HEK293 (cell line): Measurements from ENCODE around the gene PIGS.

Experiments
- CTCF ChIA-PET: fragments of 350-600 bp; formaldehyde crosslinking; extraction: SDS; loops from one replicate; lab custom pipeline; 2021; ENCODE audit warnings: antibody characterized with exemption; lab: Yijun Ruan, JAX
- POLR2A ChIA-PET: fragments of 300-600 bp; formaldehyde crosslinking; extraction: SDS; loops from one replicate; lab custom pipeline; 2020; ENCODE audit warnings: antibody characterized with exemption, inconsistent platforms; lab: Yijun Ruan, JAX
- H3K27ac ChIP-seq: fragments of 200-500 bp; sonication (Bioruptor generic); 2 replicates; pipeline ENCODE4 v1.5.1; 2014; ENCODE audit warnings: low read depth, low read length, control low read depth, inconsistent platforms; ENCODE audit errors: extremely low read depth
- H3K36me3 ChIP-seq, 2 experiments: fragments of 200-500 bp in 1 of 2; sonication (Bioruptor generic) in 1 of 2; 1 replicate in 1 of 2; 2 replicates in 1 of 2; pipeline ENCODE4 v1.5.1; 2014 to 2017; ENCODE audit warnings: inconsistent platforms in 2 of 2, low read length in 2 of 2; ENCODE audit not compliant: control insufficient read depth in 2 of 2, insufficient read depth in 1 of 2
- H3K4me1 ChIP-seq: fragments of 200-500 bp; sonication (Bioruptor generic); 2 replicates; pipeline ENCODE4 v1.5.1; 2014; ENCODE audit warnings: mild to moderate bottlenecking, low read length, inconsistent platforms; ENCODE audit not compliant: control insufficient read depth, insufficient read depth
- H3K4me3 ChIP-seq: 2 replicates; pipeline ENCODE4 v1.5.1; 2011; ENCODE audit warnings: low read depth, mild to moderate bottlenecking, control low read depth, low read length, moderate library complexity
- H3K9me3 ChIP-seq: fragments of 200-500 bp; sonication (Bioruptor generic); 2 replicates; pipeline ENCODE4 v1.5.1; 2014; ENCODE audit warnings: low read depth, low read length, inconsistent platforms; ENCODE audit not compliant: control insufficient read depth, insufficient read depth
- BCL11A ChIP-seq: fragments of 450-650 bp; formaldehyde crosslinking; IDR thresholded peaks from 2 replicates; pipeline ENCODE4 v1.5.1; 2016; ENCODE audit warnings: low read depth, missing biosample characterization, missing genetic modification characterization
- GLI4 ChIP-seq: fragments of 450-650 bp; formaldehyde crosslinking; IDR thresholded peaks from 2 replicates; pipeline ENCODE4 v1.5.1; 2016; ENCODE audit warnings: missing biosample characterization, missing genetic modification characterization
- MZF1 ChIP-seq: fragments of 450-650 bp; formaldehyde crosslinking; IDR thresholded peaks from 2 replicates; pipeline ENCODE4 v1.5.1; 2017; ENCODE audit warnings: missing biosample characterization, missing genetic modification characterization, borderline replicate concordance
- OSR2 ChIP-seq: fragments of 450-650 bp; formaldehyde crosslinking; IDR thresholded peaks from 2 replicates; pipeline ENCODE4 v1.5.1; 2016; ENCODE audit warnings: missing biosample characterization, missing genetic modification characterization
- REPIN1 ChIP-seq: fragments of 450-650 bp; formaldehyde crosslinking; IDR thresholded peaks from 2 replicates; pipeline ENCODE4 v1.5.1; 2017; ENCODE audit warnings: missing biosample characterization, missing genetic modification characterization, low read depth
- WT1 ChIP-seq: fragments of 450-650 bp; formaldehyde crosslinking; IDR thresholded peaks from 2 replicates; pipeline ENCODE4 v1.5.1; 2016; ENCODE audit warnings: missing biosample characterization, missing genetic modification characterization
- YY2 ChIP-seq: fragments of 450-650 bp; formaldehyde crosslinking; IDR thresholded peaks from 2 replicates; pipeline ENCODE4 v1.5.1; 2016; ENCODE audit warnings: missing biosample characterization, missing genetic modification characterization
- ZBTB20 ChIP-seq: fragments of 450-650 bp; formaldehyde crosslinking; IDR thresholded peaks from 2 replicates; pipeline ENCODE4 v1.5.1; 2016; ENCODE audit warnings: missing biosample characterization, missing genetic modification characterization
- ZFP37 ChIP-seq: fragments of 450-650 bp; formaldehyde crosslinking; IDR thresholded peaks from 2 replicates; pipeline ENCODE4 v1.5.1; 2016; ENCODE audit warnings: missing biosample characterization, missing genetic modification characterization
- ZNF146 ChIP-seq: fragments of 450-650 bp; formaldehyde crosslinking; IDR thresholded peaks from 2 replicates; pipeline ENCODE4 v1.5.1; 2016; ENCODE audit warnings: missing biosample characterization, missing genetic modification characterization
- ZNF169 ChIP-seq: fragments of 450-650 bp; formaldehyde crosslinking; IDR thresholded peaks from 2 replicates; pipeline ENCODE4 v1.5.1; 2016; ENCODE audit warnings: missing biosample characterization, missing genetic modification characterization
- ZNF223 ChIP-seq: fragments of 450-650 bp; formaldehyde crosslinking; IDR thresholded peaks from 2 replicates; pipeline ENCODE4 v1.5.1; 2016; ENCODE audit warnings: missing biosample characterization, missing genetic modification characterization
- ZNF248 ChIP-seq: fragments of 450-650 bp; formaldehyde crosslinking; IDR thresholded peaks from 2 replicates; pipeline ENCODE4 v1.5.1; 2017; ENCODE audit warnings: missing biosample characterization, missing genetic modification characterization
- ZNF335 ChIP-seq: fragments of 450-650 bp; formaldehyde crosslinking; conservative IDR thresholded peaks from 2 replicates; pipeline ENCODE4 v1.5.1; 2016; ENCODE audit warnings: missing biosample characterization, missing genetic modification characterization
- ZNF350 ChIP-seq: fragments of 450-650 bp; formaldehyde crosslinking; IDR thresholded peaks from 2 replicates; pipeline ENCODE4 v1.5.0; 2017; ENCODE audit warnings: missing biosample characterization, mild to moderate bottlenecking, missing genetic modification characterization
- ZNF37A ChIP-seq: fragments of 450-650 bp; IDR thresholded peaks from 2 replicates; pipeline ENCODE4 v1.5.1; 2018; ENCODE audit warnings: missing biosample characterization, missing genetic modification characterization
- ZNF394 ChIP-seq: fragments of 450-650 bp; formaldehyde crosslinking; IDR thresholded peaks from 2 replicates; pipeline ENCODE4 v1.5.1; 2016; ENCODE audit warnings: missing biosample characterization, missing genetic modification characterization, mild to moderate bottlenecking, moderate library complexity, borderline replicate concordance
- ZNF404 ChIP-seq: fragments of 450-650 bp; formaldehyde crosslinking; IDR thresholded peaks from 2 replicates; pipeline ENCODE4 v1.5.1; 2017; ENCODE audit warnings: missing biosample characterization, missing genetic modification characterization
- ZNF423 ChIP-seq: fragments of 450-650 bp; formaldehyde crosslinking; IDR thresholded peaks from 2 replicates; pipeline ENCODE4 v1.5.1; 2016; ENCODE audit warnings: missing biosample characterization, missing genetic modification characterization
- ZNF521 ChIP-seq: fragments of 450-650 bp; formaldehyde crosslinking; IDR thresholded peaks from 2 replicates; pipeline ENCODE4 v1.5.1; 2017; ENCODE audit warnings: missing biosample characterization, mild to moderate bottlenecking, missing genetic modification characterization
- ZNF549 ChIP-seq: fragments of 450-650 bp; IDR thresholded peaks from 2 replicates; pipeline ENCODE4 v1.5.1; 2018; ENCODE audit warnings: missing biosample characterization, missing genetic modification characterization, mild to moderate bottlenecking, inconsistent platforms, moderate library complexity
- ZNF571 ChIP-seq: fragments of 450-650 bp; formaldehyde crosslinking; IDR thresholded peaks from 2 replicates; pipeline ENCODE4 v1.5.0; 2017; ENCODE audit warnings: missing biosample characterization, missing genetic modification characterization
- ZNF621 ChIP-seq: fragments of 450-650 bp; formaldehyde crosslinking; IDR thresholded peaks from 2 replicates; pipeline ENCODE4 v1.5.1; 2017; ENCODE audit warnings: missing biosample characterization, missing genetic modification characterization
- ZNF654 ChIP-seq: fragments of 450-650 bp; formaldehyde crosslinking; IDR thresholded peaks from 2 replicates; pipeline ENCODE4 v1.5.1; 2016; ENCODE audit warnings: low read depth, missing biosample characterization, missing genetic modification characterization
- ZNF658 ChIP-seq: fragments of 450-650 bp; formaldehyde crosslinking; IDR thresholded peaks from 2 replicates; pipeline ENCODE4; 2016; ENCODE audit warnings: missing biosample characterization, missing genetic modification characterization
- ZNF660 ChIP-seq: fragments of 450-650 bp; IDR thresholded peaks from 2 replicates; pipeline ENCODE4 v1.5.1; 2018; ENCODE audit warnings: missing biosample characterization, mild to moderate bottlenecking, missing genetic modification characterization
- ZNF76 ChIP-seq: fragments of 450-650 bp; formaldehyde crosslinking; IDR thresholded peaks from 2 replicates; pipeline ENCODE4; 2016; ENCODE audit warnings: low read depth, missing biosample characterization, missing genetic modification characterization, borderline replicate concordance
- ZNF785 ChIP-seq: fragments of 450-650 bp; formaldehyde crosslinking; IDR thresholded peaks from 2 replicates; pipeline ENCODE4 v1.5.1; 2016; ENCODE audit warnings: missing biosample characterization, missing genetic modification characterization
- ZXDB ChIP-seq: fragments of 450-650 bp; formaldehyde crosslinking; IDR thresholded peaks from 2 replicates; pipeline ENCODE4 v1.5.1; 2016; ENCODE audit warnings: missing biosample characterization, missing genetic modification characterization
- TF ChIP-seq, protein P1 (sequence below): fragments of 450-650 bp; formaldehyde crosslinking; IDR thresholded peaks from 2 replicates; pipeline ENCODE4 v1.5.1; 2016; ENCODE audit warnings: missing biosample characterization, missing genetic modification characterization
- TF ChIP-seq, protein P2 (sequence below): fragments of 450-650 bp; formaldehyde crosslinking; IDR thresholded peaks from 2 replicates; pipeline ENCODE4 v1.5.1; 2016; ENCODE audit warnings: missing biosample characterization, missing genetic modification characterization
- TF ChIP-seq, protein P3 (sequence below): fragments of 450-650 bp; formaldehyde crosslinking; IDR thresholded peaks from 2 replicates; pipeline ENCODE4 v1.5.1; 2017; ENCODE audit warnings: missing biosample characterization, missing genetic modification characterization
- TF ChIP-seq, protein P4 (sequence below): fragments of 450-650 bp; formaldehyde crosslinking; IDR thresholded peaks from 2 replicates; pipeline ENCODE4 v1.5.1; 2016; ENCODE audit warnings: missing biosample characterization, missing genetic modification characterization
- TF ChIP-seq, protein P5 (sequence below): fragments of 450-650 bp; formaldehyde crosslinking; IDR thresholded peaks from 2 replicates; pipeline ENCODE4; 2016; ENCODE audit warnings: missing biosample characterization, missing genetic modification characterization

The PIGS gene

DNA sequence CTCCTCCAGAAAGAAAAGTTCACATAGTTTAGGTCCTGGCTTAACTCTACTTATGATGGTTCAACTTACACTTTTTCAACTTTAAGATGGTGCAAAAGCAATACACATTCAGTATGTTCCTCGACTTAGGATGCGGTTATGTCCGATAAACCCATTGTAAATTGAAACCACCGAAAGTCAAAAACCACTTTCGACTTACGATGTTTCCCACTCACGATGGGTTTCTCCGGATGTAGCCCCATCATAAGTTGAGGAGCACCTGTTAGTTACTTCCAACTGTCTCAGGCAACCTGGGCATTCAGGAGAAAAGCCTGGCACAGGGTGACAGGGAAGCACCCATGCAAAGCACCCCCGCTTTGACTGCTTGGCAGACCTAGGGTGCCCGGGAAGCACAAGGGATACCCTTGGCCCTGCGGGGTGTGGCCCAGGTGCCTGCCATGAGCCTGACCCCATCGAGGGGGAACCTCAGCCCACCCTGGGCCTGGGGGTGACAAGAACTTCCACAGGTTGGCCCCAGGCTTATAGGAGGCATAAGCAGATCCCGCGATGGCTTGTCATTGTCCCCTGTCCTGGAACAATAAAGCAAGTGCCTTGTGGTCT is 32.9 kb downstream of the PIGS start:
- Histone ChIP-seq H3K36me3 (no peaks in the 10 kb centered on the region), H3K4me1 (no peaks in the 10 kb centered on the region), H3K9me3 (no peaks in the 10 kb centered on the region), H3K27ac (no peak overlapping the region), H3K4me3 (no peak overlapping the region)
- POLR2A ChIA-PET = interaction anchor here (0.7 kb wide), 1 partner anchor 143 kb away, joined by 5 read pairs; no protein-coding TSS in a partner anchor
- CTCF ChIA-PET = interaction anchor here (1.0 to 7.4 kb wide), 6 partner anchors 8 to 305 kb away, joined by 3 to 155 read pairs (median 6); no protein-coding TSS in a partner anchor
- TF ChIP-seq REPIN1 (no peak), ZFP37 (no peak), ZNF394 (no peak), ZNF169 (no peak), ZNF404 (tag by site-specific recombination) (no peak), ZNF37A (tag by site-specific recombination) (no peak), ZNF549 (tag by site-specific recombination) (no peak), ZNF660 (no peak), WT1 (no peak), ZNF146 (no peak), ZNF654 (no peak), OSR2 (tag by site-specific recombination) (no peak)
- TF ChIP-seq, protein P1, sequence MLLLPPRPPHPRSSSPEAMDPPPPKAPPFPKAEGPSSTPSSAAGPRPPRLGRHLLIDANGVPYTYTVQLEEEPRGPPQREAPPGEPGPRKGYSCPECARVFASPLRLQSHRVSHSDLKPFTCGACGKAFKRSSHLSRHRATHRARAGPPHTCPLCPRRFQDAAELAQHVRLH (tag by site-specific recombination) = no peak
- TF ChIP-seq, protein P2, sequence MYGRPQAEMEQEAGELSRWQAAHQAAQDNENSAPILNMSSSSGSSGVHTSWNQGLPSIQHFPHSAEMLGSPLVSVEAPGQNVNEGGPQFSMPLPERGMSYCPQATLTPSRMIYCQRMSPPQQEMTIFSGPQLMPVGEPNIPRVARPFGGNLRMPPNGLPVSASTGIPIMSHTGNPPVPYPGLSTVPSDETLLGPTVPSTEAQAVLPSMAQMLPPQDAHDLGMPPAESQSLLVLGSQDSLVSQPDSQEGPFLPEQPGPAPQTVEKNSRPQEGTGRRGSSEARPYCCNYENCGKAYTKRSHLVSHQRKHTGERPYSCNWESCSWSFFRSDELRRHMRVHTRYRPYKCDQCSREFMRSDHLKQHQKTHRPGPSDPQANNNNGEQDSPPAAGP (tag by site-specific recombination) = no peak

DNA sequence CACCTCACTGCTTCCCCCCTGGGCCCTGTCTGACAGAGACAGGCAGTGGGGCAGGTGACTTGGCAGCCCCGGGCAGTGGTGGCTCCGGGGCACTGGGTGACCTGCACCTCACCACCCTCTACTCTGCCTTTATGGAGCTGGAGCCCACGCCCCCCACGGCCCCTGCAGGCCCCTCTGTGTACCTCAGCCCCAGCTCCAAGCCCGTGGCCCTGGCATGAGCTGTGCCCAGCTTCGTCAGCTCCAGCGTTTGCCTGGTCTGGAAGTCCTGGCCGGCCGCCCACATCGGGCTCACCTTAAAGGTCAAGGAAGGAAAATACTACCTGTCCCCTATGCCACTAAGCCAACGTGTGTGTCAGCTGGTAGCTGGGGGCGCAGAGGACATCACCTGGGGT is 34.1 kb downstream of the PIGS start:
- no peak overlapping the region for H3K4me3 ChIP-seq
- no peaks in the 10 kb centered on the region for H3K4me1 ChIP-seq
- ChIA-PET POLR2A (interaction anchor here (1.1 kb wide), 1 partner anchor 34 kb away, joined by 3 read pairs; the partner anchor contains the start of gene PIGS), CTCF (interaction anchor here (0.7 to 7.4 kb wide), 7 partner anchors 9 to 304 kb away, joined by 4 to 155 read pairs (median 7); no protein-coding TSS in a partner anchor)
- H3K27ac ChIP-seq = no peak overlapping the region
- no peaks in the 10 kb centered on the region for H3K36me3 ChIP-seq
- no peaks in the 10 kb centered on the region for H3K9me3 ChIP-seq
- TF ChIP-seq ZNF521 (tag by site-specific recombination) (no peak), ZXDB (tag by site-specific recombination) (no peak), BCL11A (tag by site-specific recombination) (no peak), ZNF350 (no peak), YY2 (tag by site-specific recombination) (no peak), MZF1 (tag by site-specific recombination) (no peak), ZNF335 (tag by site-specific recombination) (no peak), ZNF621 (no peak), ZNF658 (tag by site-specific recombination) (no peak), ZNF76 (tag by site-specific recombination) (no peak), ZNF571 (tag by site-specific recombination) (no peak), GLI4 (tag by site-specific recombination) (no peak), ZBTB20 (no peak), ZNF223 (tag by site-specific recombination) (no peak), ZNF248 (no peak), ZNF423 (tag by site-specific recombination) (no peak), ZNF785 (tag by site-specific recombination) (no peak)
- TF ChIP-seq, protein P3, sequence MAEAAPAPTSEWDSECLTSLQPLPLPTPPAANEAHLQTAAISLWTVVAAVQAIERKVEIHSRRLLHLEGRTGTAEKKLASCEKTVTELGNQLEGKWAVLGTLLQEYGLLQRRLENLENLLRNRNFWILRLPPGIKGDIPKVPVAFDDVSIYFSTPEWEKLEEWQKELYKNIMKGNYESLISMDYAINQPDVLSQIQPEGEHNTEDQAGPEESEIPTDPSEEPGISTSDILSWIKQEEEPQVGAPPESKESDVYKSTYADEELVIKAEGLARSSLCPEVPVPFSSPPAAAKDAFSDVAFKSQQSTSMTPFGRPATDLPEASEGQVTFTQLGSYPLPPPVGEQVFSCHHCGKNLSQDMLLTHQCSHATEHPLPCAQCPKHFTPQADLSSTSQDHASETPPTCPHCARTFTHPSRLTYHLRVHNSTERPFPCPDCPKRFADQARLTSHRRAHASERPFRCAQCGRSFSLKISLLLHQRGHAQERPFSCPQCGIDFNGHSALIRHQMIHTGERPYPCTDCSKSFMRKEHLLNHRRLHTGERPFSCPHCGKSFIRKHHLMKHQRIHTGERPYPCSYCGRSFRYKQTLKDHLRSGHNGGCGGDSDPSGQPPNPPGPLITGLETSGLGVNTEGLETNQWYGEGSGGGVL (tag by site-specific recombination) = no peak
- TF ChIP-seq, protein P4, sequence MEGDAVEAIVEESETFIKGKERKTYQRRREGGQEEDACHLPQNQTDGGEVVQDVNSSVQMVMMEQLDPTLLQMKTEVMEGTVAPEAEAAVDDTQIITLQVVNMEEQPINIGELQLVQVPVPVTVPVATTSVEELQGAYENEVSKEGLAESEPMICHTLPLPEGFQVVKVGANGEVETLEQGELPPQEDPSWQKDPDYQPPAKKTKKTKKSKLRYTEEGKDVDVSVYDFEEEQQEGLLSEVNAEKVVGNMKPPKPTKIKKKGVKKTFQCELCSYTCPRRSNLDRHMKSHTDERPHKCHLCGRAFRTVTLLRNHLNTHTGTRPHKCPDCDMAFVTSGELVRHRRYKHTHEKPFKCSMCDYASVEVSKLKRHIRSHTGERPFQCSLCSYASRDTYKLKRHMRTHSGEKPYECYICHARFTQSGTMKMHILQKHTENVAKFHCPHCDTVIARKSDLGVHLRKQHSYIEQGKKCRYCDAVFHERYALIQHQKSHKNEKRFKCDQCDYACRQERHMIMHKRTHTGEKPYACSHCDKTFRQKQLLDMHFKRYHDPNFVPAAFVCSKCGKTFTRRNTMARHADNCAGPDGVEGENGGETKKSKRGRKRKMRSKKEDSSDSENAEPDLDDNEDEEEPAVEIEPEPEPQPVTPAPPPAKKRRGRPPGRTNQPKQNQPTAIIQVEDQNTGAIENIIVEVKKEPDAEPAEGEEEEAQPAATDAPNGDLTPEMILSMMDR (tag by site-specific recombination) = no peak
- TF ChIP-seq, protein P5, sequence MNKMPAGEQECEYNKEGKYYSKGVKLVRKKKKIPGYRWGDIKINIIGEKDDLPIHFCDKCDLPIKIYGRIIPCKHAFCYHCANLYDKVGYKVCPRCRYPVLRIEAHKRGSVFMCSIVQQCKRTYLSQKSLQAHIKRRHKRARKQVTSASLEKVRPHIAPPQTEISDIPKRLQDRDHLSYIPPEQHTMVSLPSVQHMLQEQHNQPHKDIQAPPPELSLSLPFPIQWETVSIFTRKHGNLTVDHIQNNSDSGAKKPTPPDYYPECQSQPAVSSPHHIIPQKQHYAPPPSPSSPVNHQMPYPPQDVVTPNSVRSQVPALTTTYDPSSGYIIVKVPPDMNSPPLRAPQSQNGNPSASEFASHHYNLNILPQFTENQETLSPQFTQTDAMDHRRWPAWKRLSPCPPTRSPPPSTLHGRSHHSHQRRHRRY (tag by site-specific recombination) = no peak
